AG10803 (cell line): Measurements from ENCODE around the gene SREBF2.

Experiments used
- DNase-seq: peaks from one replicate; pipeline ENCODE4 v3.0.0; 2010; ENCODE audit warnings: low read depth
- H3K4me3 ChIP-seq: 2 replicates; pipeline ENCODE4 v1.5.1; 2011; ENCODE audit warnings: mild to moderate bottlenecking, low read length, control low read depth
- TF ChIP-seq, protein P1 (sequence below): conservative IDR thresholded peaks from 2 replicates; pipeline ENCODE4 v1.5.1; 2011; ENCODE audit warnings: mild to moderate bottlenecking, low read length, control low read depth, inconsistent platforms

SREBF2 gene

GRCh38 chr22:41842996-41843970 lies 10.4 kb downstream of the SREBF2 start:
- TF ChIP-seq, protein P1, sequence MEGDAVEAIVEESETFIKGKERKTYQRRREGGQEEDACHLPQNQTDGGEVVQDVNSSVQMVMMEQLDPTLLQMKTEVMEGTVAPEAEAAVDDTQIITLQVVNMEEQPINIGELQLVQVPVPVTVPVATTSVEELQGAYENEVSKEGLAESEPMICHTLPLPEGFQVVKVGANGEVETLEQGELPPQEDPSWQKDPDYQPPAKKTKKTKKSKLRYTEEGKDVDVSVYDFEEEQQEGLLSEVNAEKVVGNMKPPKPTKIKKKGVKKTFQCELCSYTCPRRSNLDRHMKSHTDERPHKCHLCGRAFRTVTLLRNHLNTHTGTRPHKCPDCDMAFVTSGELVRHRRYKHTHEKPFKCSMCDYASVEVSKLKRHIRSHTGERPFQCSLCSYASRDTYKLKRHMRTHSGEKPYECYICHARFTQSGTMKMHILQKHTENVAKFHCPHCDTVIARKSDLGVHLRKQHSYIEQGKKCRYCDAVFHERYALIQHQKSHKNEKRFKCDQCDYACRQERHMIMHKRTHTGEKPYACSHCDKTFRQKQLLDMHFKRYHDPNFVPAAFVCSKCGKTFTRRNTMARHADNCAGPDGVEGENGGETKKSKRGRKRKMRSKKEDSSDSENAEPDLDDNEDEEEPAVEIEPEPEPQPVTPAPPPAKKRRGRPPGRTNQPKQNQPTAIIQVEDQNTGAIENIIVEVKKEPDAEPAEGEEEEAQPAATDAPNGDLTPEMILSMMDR = no peak
- no peak for DNase-seq
- no peak overlapping the region for H3K4me3 ChIP-seq

DNA sequence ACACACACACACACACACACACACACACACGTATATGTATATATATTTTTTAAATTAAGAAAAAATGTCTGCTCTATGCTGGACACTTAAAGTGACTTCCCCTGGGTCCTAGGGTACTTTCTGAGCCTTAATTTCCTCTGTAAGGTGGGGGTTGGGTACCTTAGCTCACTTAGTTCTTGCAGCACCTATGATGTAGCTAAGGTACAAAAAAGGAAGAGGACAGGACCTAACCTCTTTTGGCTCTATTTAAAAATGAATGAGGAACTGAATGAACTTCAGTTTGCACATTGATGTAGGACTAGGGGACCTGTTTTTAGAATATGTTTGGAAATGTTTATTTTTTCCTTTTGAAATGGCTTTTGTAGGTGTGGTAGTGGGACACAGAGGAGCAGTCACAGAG lies 11.1 kb downstream of the SREBF2 start:
- no peak overlapping the region for H3K4me3 ChIP-seq
- TF ChIP-seq, protein P1 = no peak
- DNase-seq = no peak

- no peak for DNase-seq
- H3K4me3 ChIP-seq = no peak overlapping the region
- TF ChIP-seq, protein P1 = no peak
Measured at GRCh38 chr22:41844513-41844912, 11.6 kb downstream of the SREBF2 start.

GRCh38 chr22:41845380-41846267 lies 12.7 kb downstream of the SREBF2 start:
- TF ChIP-seq, protein P1 = no peak
- no peak overlapping the region for H3K4me3 ChIP-seq
- no peak for DNase-seq

DNA sequence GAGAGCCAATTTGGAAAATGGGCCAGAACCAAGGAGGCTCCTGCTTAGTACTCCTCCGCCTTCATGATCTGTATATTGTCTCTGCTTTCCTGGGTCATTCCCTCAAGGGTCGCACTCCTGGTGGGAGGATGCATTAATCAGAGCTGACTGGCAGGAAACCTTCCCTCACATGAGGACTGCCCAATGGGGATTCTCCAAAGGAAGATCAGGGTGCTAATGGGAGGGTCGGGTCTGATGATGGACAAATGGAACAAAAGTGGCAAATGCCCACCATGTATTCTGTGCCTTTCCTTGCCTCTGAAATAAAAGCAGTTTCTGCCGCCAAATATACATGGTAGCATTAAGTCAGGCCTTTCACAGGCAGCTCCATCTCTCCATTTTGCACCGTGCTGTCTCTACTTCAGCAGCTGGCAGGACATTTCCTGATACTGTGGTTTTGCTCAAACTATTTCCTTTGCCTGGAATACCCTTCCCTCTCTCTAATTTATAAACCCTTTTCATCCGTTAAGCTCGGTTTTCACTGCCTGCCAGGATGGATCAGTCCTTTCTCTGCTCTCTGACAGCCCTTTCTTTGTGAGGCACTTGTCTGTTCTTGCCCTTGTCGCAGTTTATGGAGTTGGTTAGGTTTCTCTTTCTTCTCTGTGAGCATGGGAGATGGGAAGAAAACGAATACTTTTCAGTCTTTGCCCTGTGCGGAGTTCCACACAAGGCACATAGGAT lies 13.5 kb downstream of the SREBF2 start:
- TF ChIP-seq, protein P1 = no peak
- no peak for DNase-seq
- no peak overlapping the region for H3K4me3 ChIP-seq

- H3K4me3 ChIP-seq = no peak overlapping the region
- TF ChIP-seq, protein P1 = no peak
- no peak for DNase-seq
Measured at GRCh38 chr22:41847300-41847699, 14.4 kb downstream of the SREBF2 start.
